ENCODE measurements around the gene ARPC1A. TPM values are rescaled to one million over a fixed set of nuclear protein-coding genes. Genes with fewer than 3 reads are reported as not detected.
A peak's percentile ranks its signal among the peaks of the same experiment; 100 is the strongest.
"Not testable (repeated sequence)": the region's sequence is repeated elsewhere in the genome, so short reads cannot be mapped to it uniquely, and the experiment has no call there.

The ARPC1A gene
- 100 to 1,000 TPM; 120 to 183 (median 147) TPM for total RNA-seq

- H3K9me3 ChIP-seq: no peaks in the 10 kb centered on the region
- DNase-seq: peak; percentile 90 to 93
- TF ChIP-seq POLR2A (IDR thresholded peaks at IDR 0.05): peak in 1 of 2 donors; percentile 80
- TF ChIP-seq CTCF (IDR thresholded peaks at IDR 0.05): peak in 3 of 6 experiments; percentile 23 to 40 (median 29)
- peaks cover 19 to 29% of the 10 kb centered on the region in 2 donors for H3K4me1 ChIP-seq
- WGBS, 2 donors: 0 to 1% methylated on average over 21 to 34 of the region's 82 CpGs
- H3K27me3 ChIP-seq: no peaks in the 10 kb centered on the region
- peak within 1 kb of the TSS; percentile 77 to 97 (median 85) for H3K4me3 ChIP-seq (replicated peaks in 1 of 3)
- no peaks in the 10 kb centered on the region for H3K36me3 ChIP-seq
- intact Hi-C loops (cut with DNase I): loop anchor here (10.0 kb wide), 1 partner anchor 79 kb away; the partner anchor contains the start of genes BUD31 and PDAP1
- peak within 1 kb of the TSS; percentile 68 to 85 (median 82) for H3K27ac ChIP-seq
Observed at GRCh38 chr7:99325592-99326407, at the start of gene ARPC1A. TSS of gene ARPC1A (plus strand) at chr7:99325898. CDS start at chr7:99333354, 7,456 bp downstream.

GRCh38 chr7:99278180-99278579, 47.5 kb upstream of the ARPC1A start:
- no peak for DNase-seq
- no peak overlapping the region for H3K27ac ChIP-seq
- TF ChIP-seq POLR2A (IDR thresholded peaks at IDR 0.05): no peak
- TF ChIP-seq CTCF (IDR thresholded peaks at IDR 0.05): no peak
- H3K27me3 ChIP-seq: no peaks in the 10 kb centered on the region
- 81 to 87% methylated on average over 5 of the region's 5 CpGs for WGBS, 2 donors
- intact Hi-C loops (cut with DNase I): no loop called here
- no peaks in the 10 kb centered on the region for H3K4me1 ChIP-seq
- H3K36me3 ChIP-seq: no peaks in the 10 kb centered on the region
- H3K9me3 ChIP-seq: no peaks in the 10 kb centered on the region
- no peak overlapping the region for H3K4me3 ChIP-seq (replicated peaks in 1 of 3)

GRCh38 chr7:99284165-99284564, 41.5 kb upstream of the ARPC1A start:
- H3K36me3 ChIP-seq; DNase-seq; H3K27ac ChIP-seq; H3K4me3 ChIP-seq (replicated peaks in 1 of 3); H3K27me3 ChIP-seq; H3K9me3 ChIP-seq; H3K4me1 ChIP-seq; intact Hi-C loops (cut with DNase I): not testable (repeated sequence)
- 91% methylated on average over 4 of the region's 4 CpGs for WGBS, 2 donors

- Histone ChIP-seq H3K27me3 (no peaks in the 10 kb centered on the region), H3K4me1 (no peaks in the 10 kb centered on the region), H3K9me3 (no peaks in the 10 kb centered on the region), H3K4me3 (replicated peaks in 1 of 3) (no peak overlapping the region), H3K36me3 (no peaks in the 10 kb centered on the region), H3K27ac (no peak overlapping the region)
- WGBS, 2 donors: 92 to 95% methylated on average over 23 of the region's 23 CpGs
- TF ChIP-seq POLR2A (IDR thresholded peaks at IDR 0.05) (no peak), CTCF (IDR thresholded peaks at IDR 0.05) (no peak)
- DNase-seq: no peak
- intact Hi-C loops (cut with DNase I): no loop called here
Observed at GRCh38 chr7:99287779-99288534, 37.7 kb upstream of the ARPC1A start.

GRCh38 chr7:99289185-99289584, 36.5 kb upstream of the ARPC1A start:
- H3K27ac ChIP-seq: no peak overlapping the region

GRCh38 chr7:99290148-99290547, 35.5 kb upstream of the ARPC1A start:
- H3K36me3 ChIP-seq; intact Hi-C loops (cut with DNase I); H3K27me3 ChIP-seq; H3K27ac ChIP-seq; H3K9me3 ChIP-seq; DNase-seq; H3K4me1 ChIP-seq; H3K4me3 ChIP-seq (replicated peaks in 1 of 3): not testable (repeated sequence)
- 93 to 95% methylated on average over 3 of the region's 3 CpGs for WGBS, 2 donors

More at GRCh38 chr7:99289185-99289584, 36.5 kb upstream of the ARPC1A start:
- no peaks in the 10 kb centered on the region for H3K36me3 ChIP-seq
- WGBS, 2 donors: 72% methylated on average over 9 of the region's 9 CpGs
- no peak overlapping the region for H3K4me3 ChIP-seq (replicated peaks in 1 of 3)
- intact Hi-C loops (cut with DNase I): no loop called here
- no peaks in the 10 kb centered on the region for H3K9me3 ChIP-seq
- no peaks in the 10 kb centered on the region for H3K4me1 ChIP-seq
- no peak for DNase-seq
- TF ChIP-seq CTCF (IDR thresholded peaks at IDR 0.05) (no peak), POLR2A (IDR thresholded peaks at IDR 0.05) (no peak)
- no peaks in the 10 kb centered on the region for H3K27me3 ChIP-seq
